GM12878 (cell line): Measurements from ENCODE around the gene CHAMP1. TPM values are rescaled to one million over a fixed set of nuclear protein-coding genes. Genes with fewer than 3 reads are reported as not detected.

ENCODE experiments used
- ATF7 ChIP-seq: fragments of 450-650 bp; IDR thresholded peaks from 2 replicates; pipeline ENCODE4 v1.6.1; 2016; ENCODE audit warnings: low read depth, mild to moderate bottlenecking
- CHD4 ChIP-seq: fragments of 200-600 bp; sonication (generic); IDR thresholded peaks from 2 replicates; pipeline ENCODE4 v1.6.1; 2016; ENCODE audit warnings: mild to moderate bottlenecking
- EZH2 ChIP-seq: IDR thresholded peaks from 2 replicates; pipeline ENCODE4 v1.6.1; 2012; ENCODE audit warnings: low read depth, mild to moderate bottlenecking, control low read depth, inconsistent platforms, low read length, borderline replicate concordance; ENCODE audit not compliant: control insufficient read depth
- GABPA ChIP-seq: IDR thresholded peaks from 2 replicates; pipeline ENCODE4 v1.6.1; 2014; ENCODE audit warnings: antibody characterized with exemption, low read depth, mild to moderate bottlenecking, inconsistent platforms
- JUND ChIP-seq: IDR thresholded peaks from 2 replicates; pipeline ENCODE4 v1.6.1; 2012; ENCODE audit warnings: low read depth, mild to moderate bottlenecking, low read length, improper control_type of control experiment, moderate library complexity
- KLF5 ChIP-seq: fragments of 450-650 bp; IDR thresholded peaks from 2 replicates; pipeline ENCODE4 v1.6.1; 2014; ENCODE audit warnings: mild to moderate bottlenecking; ENCODE audit not compliant: partially characterized antibody
- LARP7 ChIP-seq: fragments of 450-650 bp; IDR thresholded peaks from 2 replicates; pipeline ENCODE4 v1.6.1; 2017; ENCODE audit warnings: mild to moderate bottlenecking
- POLR2A ChIP-seq: IDR thresholded peaks from 2 replicates; pipeline ENCODE4 v1.6.1; 2011; ENCODE audit warnings: low read depth, mild to moderate bottlenecking, low read length
- RFX5 ChIP-seq: IDR thresholded peaks from 2 replicates; pipeline ENCODE4 v1.6.1; 2011; ENCODE audit warnings: low read depth, low read length, improper control_type of control experiment
- SMAD5 ChIP-seq: IDR thresholded peaks from 2 replicates; pipeline ENCODE4 v1.6.1; 2016; ENCODE audit warnings: antibody characterized with exemption, low read depth
- SP1 ChIP-seq: IDR thresholded peaks from one replicate; pipeline ENCODE4 v1.6.1; 2011; ENCODE audit warnings: low read depth, low read length
- SPI1 ChIP-seq: IDR thresholded peaks from 2 replicates; pipeline ENCODE4 v1.6.1; 2011; ENCODE audit warnings: low read depth, mild to moderate bottlenecking, low read length, moderate library complexity, borderline replicate concordance; ENCODE audit not compliant: insufficient read depth
- SREBF2 ChIP-seq: IDR thresholded peaks from 2 replicates; pipeline ENCODE4 v1.6.1; 2012; ENCODE audit warnings: mild to moderate bottlenecking, low read length
- STAT3 ChIP-seq: IDR thresholded peaks from 2 replicates; pipeline ENCODE4 v1.6.1; 2011; ENCODE audit warnings: low read depth, low read length, improper control_type of control experiment
- TCF12 ChIP-seq: IDR thresholded peaks from 2 replicates; pipeline ENCODE4 v1.6.1; 2011; ENCODE audit warnings: low read depth, mild to moderate bottlenecking, low read length
- ZNF384 ChIP-seq: IDR thresholded peaks from 2 replicates; pipeline ENCODE4 v1.6.1; 2012; ENCODE audit warnings: low read depth, mild to moderate bottlenecking, low read length, improper control_type of control experiment, borderline replicate concordance
- polyA plus RNA-seq, 11 experiments: library from polyadenylated mRNA; depleted of rRNA in 4 of 11; unstranded in 6 of 11; stranded (reverse) in 5 of 11; fragments of >200 nt; fragmentation: Nextera tagmentation in 4 of 11; fragmentation: Illumina TruSeq in 1 of 11; extraction: Ambion mirVana in 4 of 11; extraction: Trizol in 1 of 11; gene quantifications; 1 replicate in 1 of 11; 2 replicates in 10 of 11; pipeline versions ENCODE4 v1.2.1 to v1.2.3, GENCODE V29; 2011 to 2016; ENCODE audit warnings: inconsistent platforms in 2 of 11, missing spikeins in 2 of 11, low read depth in 1 of 11
- total RNA-seq, 4 experiments: library from RNA; depleted of rRNA in 3 of 4; stranded (reverse); fragments of >200 nt in 3 of 4; fragmentation: Illumina TruSeq in 1 of 4; extraction: Trizol in 1 of 4; gene quantifications; 2 replicates each; pipeline versions ENCODE4 v1.2.1 to v1.2.3, GENCODE V29; 2013 to 2021
- TF ChIP-seq, protein P1 (sequence below): IDR thresholded peaks from 2 replicates; pipeline ENCODE4 v1.6.1; 2012; ENCODE audit warnings: improper control_type of control experiment, low read depth, low read length; ENCODE audit not compliant: insufficient replicate concordance
- TF ChIP-seq, protein P2 (sequence below): fragments of 450-650 bp; IDR thresholded peaks from 2 replicates; pipeline ENCODE4 v1.6.1; 2017; ENCODE audit warnings: mild to moderate bottlenecking, low read depth, inconsistent platforms; ENCODE audit not compliant: poor library complexity, severe bottlenecking
- TF ChIP-seq, protein P3 (sequence below): fragments of 450-650 bp; IDR thresholded peaks from 2 replicates; pipeline ENCODE4 v1.6.1; 2017; ENCODE audit warnings: antibody characterized with exemption, mild to moderate bottlenecking, moderate library complexity

Gene CHAMP1
- total and polyA plus RNA-seq, 10 of the 15 experiments (the other 5 are each of a cell fraction or from before 2014, with no cell fraction given): 1.1 to 54.8 (median 23.9) TPM

DNA sequence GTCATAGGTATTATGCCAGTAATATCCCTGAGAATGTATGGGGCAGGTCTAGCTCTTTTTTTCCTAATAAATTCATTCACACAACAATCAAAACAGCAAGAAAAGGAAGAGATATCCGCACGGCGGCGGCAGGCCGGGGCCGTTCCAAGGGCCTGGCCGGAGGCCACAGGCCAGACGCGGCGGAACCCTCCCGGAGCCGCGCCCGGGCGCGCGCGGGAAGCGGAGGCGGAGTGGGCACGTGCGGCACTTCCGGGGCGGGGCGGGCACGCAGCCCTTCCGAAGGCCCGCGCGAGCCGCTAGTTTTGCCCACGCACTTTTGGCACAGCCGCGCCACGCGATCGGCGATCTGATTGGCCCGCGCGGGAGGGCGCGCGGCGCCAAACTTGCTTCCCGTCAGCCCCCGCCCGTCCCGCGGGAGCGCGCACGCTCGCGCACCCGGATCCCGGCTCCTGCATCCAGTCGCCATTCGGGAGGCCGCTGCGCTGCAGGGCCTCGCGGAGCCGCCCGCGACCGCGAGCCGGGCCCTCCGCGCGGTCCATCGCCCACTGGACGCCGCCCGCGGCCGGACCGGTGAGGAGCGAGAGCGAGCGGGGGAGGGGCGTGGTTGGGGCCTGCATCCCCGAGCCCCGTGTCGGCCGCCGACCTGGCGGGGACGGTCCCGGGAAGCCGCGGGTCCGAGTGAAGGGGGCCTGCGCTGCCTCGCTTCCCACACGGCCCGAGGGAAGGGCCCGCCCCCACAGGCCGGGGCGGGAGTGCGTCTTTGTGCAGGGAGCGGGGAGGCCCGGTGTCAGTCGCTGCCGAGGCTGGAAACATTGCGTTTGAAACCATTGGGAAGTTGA is at the start of gene CHAMP1 (continued):
- TF ChIP-seq, protein P1, sequence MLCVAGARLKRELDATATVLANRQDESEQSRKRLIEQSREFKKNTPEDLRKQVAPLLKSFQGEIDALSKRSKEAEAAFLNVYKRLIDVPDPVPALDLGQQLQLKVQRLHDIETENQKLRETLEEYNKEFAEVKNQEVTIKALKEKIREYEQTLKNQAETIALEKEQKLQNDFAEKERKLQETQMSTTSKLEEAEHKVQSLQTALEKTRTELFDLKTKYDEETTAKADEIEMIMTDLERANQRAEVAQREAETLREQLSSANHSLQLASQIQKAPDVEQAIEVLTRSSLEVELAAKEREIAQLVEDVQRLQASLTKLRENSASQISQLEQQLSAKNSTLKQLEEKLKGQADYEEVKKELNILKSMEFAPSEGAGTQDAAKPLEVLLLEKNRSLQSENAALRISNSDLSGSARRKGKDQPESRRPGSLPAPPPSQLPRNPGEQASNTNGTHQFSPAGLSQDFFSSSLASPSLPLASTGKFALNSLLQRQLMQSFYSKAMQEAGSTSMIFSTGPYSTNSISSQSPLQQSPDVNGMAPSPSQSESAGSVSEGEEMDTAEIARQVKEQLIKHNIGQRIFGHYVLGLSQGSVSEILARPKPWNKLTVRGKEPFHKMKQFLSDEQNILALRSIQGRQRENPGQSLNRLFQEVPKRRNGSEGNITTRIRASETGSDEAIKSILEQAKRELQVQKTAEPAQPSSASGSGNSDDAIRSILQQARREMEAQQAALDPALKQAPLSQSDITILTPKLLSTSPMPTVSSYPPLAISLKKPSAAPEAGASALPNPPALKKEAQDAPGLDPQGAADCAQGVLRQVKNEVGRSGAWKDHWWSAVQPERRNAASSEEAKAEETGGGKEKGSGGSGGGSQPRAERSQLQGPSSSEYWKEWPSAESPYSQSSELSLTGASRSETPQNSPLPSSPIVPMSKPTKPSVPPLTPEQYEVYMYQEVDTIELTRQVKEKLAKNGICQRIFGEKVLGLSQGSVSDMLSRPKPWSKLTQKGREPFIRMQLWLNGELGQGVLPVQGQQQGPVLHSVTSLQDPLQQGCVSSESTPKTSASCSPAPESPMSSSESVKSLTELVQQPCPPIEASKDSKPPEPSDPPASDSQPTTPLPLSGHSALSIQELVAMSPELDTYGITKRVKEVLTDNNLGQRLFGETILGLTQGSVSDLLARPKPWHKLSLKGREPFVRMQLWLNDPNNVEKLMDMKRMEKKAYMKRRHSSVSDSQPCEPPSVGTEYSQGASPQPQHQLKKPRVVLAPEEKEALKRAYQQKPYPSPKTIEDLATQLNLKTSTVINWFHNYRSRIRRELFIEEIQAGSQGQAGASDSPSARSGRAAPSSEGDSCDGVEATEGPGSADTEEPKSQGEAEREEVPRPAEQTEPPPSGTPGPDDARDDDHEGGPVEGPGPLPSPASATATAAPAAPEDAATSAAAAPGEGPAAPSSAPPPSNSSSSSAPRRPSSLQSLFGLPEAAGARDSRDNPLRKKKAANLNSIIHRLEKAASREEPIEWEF: no peak
- peak; percentile 15 for TF ChIP-seq KLF5
- no peak for TF ChIP-seq STAT3
- TF ChIP-seq, protein P2, sequence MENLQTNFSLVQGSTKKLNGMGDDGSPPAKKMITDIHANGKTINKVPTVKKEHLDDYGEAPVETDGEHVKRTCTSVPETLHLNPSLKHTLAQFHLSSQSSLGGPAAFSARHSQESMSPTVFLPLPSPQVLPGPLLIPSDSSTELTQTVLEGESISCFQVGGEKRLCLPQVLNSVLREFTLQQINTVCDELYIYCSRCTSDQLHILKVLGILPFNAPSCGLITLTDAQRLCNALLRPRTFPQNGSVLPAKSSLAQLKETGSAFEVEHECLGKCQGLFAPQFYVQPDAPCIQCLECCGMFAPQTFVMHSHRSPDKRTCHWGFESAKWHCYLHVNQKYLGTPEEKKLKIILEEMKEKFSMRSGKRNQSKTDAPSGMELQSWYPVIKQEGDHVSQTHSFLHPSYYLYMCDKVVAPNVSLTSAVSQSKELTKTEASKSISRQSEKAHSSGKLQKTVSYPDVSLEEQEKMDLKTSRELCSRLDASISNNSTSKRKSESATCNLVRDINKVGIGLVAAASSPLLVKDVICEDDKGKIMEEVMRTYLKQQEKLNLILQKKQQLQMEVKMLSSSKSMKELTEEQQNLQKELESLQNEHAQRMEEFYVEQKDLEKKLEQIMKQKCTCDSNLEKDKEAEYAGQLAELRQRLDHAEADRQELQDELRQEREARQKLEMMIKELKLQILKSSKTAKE: no peak
- peak; percentile 69; the same call in 1 of the 2 replicates for TF ChIP-seq RFX5
- 0 out of 2 replicates have a peak, but pooled peaks have one; percentile 19 for TF ChIP-seq JUND
- TF ChIP-seq SMAD5: peak; percentile 78
- TF ChIP-seq CHD4: no peak
- TF ChIP-seq, protein P3, sequence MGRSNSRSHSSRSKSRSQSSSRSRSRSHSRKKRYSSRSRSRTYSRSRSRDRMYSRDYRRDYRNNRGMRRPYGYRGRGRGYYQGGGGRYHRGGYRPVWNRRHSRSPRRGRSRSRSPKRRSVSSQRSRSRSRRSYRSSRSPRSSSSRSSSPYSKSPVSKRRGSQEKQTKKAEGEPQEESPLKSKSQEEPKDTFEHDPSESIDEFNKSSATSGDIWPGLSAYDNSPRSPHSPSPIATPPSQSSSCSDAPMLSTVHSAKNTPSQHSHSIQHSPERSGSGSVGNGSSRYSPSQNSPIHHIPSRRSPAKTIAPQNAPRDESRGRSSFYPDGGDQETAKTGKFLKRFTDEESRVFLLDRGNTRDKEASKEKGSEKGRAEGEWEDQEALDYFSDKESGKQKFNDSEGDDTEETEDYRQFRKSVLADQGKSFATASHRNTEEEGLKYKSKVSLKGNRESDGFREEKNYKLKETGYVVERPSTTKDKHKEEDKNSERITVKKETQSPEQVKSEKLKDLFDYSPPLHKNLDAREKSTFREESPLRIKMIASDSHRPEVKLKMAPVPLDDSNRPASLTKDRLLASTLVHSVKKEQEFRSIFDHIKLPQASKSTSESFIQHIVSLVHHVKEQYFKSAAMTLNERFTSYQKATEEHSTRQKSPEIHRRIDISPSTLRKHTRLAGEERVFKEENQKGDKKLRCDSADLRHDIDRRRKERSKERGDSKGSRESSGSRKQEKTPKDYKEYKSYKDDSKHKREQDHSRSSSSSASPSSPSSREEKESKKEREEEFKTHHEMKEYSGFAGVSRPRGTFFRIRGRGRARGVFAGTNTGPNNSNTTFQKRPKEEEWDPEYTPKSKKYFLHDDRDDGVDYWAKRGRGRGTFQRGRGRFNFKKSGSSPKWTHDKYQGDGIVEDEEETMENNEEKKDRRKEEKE: peak; percentile 24; the same call in 1 of the 2 replicates
- peak; percentile 14; the same call in 1 of the 2 replicates for TF ChIP-seq SPI1
- TF ChIP-seq TCF12: peak; percentile 5; the same call in 1 of the 2 replicates
- TF ChIP-seq SP1: peak; percentile 66
- no peak for TF ChIP-seq EZH2
- TF ChIP-seq SREBF2: no peak
- no peak for TF ChIP-seq ZNF384
- TF ChIP-seq POLR2A: peak; percentile 91
- no peak for TF ChIP-seq ATF7
- TF ChIP-seq GABPA: no peak
- peak; percentile 99 for TF ChIP-seq LARP7
